ENCODE measurements around the gene LIN7A.

Gene LIN7A

DNA sequence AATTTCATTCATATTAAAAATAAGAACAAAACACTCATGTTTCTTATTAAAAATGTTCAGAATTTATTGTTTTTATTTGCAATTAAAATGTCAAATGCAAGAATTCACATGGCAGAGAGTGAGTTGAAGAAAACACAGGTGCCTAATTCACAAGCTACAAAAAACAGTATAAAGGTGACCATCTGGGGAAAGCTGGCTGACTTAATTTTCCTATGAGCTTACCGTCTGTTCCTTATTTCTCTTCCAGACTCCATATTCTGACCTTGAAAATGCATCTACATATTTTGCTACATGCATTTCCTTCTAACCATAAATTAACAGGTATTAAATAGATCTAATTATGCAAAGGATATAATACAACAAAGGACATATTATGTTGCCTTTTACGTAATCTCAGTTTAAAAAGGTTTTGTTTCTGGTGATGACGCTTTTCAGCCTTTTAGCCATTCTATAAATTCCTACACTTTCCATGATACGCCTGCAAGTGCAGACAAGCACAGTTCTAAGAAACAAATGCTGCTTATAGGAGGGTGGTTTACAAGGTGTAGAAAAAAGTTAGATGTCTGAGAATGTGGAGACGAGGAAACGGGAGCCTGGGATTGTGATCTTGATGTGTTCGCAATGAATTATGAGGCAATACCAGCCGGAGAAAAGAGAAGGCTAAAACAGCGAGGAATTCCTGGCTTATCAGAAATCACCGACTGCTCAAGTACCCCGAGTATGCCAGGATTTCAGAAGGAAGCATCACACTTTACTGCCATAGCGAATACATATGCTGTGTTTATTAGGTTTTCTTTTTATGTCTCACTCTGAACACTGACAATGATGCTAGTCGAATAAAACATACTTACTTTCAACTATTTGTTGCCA is 24.6 kb downstream of the LIN7A start:
- no peak overlapping the region for H3K4me2 ChIP-seq (ENCODE audit: insufficient read depth, low read length)
- ATAC-seq (ENCODE audit: insufficient read depth, low read depth) (no peak), DNase-seq (no peak)
- no peaks in the 10 kb centered on the region for H4K20me1 ChIP-seq (ENCODE audit: insufficient read depth, low read length)
- no peak overlapping the region for H3K27ac ChIP-seq (ENCODE audit: low read length)
- H3K9ac ChIP-seq (ENCODE audit: low read depth, low read length): no peak overlapping the region
- TF ChIP-seq EZH2 (IDR thresholded peaks at IDR 0.05; ENCODE audit: borderline replicate concordance, low read depth, low read length, severe bottlenecking): no peak
- TF ChIP-seq, protein P1, sequence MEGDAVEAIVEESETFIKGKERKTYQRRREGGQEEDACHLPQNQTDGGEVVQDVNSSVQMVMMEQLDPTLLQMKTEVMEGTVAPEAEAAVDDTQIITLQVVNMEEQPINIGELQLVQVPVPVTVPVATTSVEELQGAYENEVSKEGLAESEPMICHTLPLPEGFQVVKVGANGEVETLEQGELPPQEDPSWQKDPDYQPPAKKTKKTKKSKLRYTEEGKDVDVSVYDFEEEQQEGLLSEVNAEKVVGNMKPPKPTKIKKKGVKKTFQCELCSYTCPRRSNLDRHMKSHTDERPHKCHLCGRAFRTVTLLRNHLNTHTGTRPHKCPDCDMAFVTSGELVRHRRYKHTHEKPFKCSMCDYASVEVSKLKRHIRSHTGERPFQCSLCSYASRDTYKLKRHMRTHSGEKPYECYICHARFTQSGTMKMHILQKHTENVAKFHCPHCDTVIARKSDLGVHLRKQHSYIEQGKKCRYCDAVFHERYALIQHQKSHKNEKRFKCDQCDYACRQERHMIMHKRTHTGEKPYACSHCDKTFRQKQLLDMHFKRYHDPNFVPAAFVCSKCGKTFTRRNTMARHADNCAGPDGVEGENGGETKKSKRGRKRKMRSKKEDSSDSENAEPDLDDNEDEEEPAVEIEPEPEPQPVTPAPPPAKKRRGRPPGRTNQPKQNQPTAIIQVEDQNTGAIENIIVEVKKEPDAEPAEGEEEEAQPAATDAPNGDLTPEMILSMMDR (IDR thresholded peaks at IDR 0.05; ENCODE audit: borderline replicate concordance, extremely low read depth, low read length, poor library complexity, severe bottlenecking): no peak
- no peaks in the 10 kb centered on the region for H3K27me3 ChIP-seq (ENCODE audit: insufficient read depth, low read length, poor library complexity)
- H3K9me3 ChIP-seq (ENCODE audit: insufficient read depth, low read length, severe bottlenecking): no peaks in the 10 kb centered on the region
- no peaks in the 10 kb centered on the region for H3K36me3 ChIP-seq (ENCODE audit: insufficient read depth, low read length)
- no peak overlapping the region for H3K4me3 ChIP-seq (ENCODE audit: low read depth in 1 of 2, low read length in 2 of 2)
- no peak overlapping the region for H2AFZ ChIP-seq (ENCODE audit: low read depth, low read length)
- no peaks in the 10 kb centered on the region for H3K79me2 ChIP-seq (ENCODE audit: insufficient read depth, low read length)
- no peaks in the 10 kb centered on the region for H3K4me1 ChIP-seq (ENCODE audit: insufficient read depth, low read length)

DNA sequence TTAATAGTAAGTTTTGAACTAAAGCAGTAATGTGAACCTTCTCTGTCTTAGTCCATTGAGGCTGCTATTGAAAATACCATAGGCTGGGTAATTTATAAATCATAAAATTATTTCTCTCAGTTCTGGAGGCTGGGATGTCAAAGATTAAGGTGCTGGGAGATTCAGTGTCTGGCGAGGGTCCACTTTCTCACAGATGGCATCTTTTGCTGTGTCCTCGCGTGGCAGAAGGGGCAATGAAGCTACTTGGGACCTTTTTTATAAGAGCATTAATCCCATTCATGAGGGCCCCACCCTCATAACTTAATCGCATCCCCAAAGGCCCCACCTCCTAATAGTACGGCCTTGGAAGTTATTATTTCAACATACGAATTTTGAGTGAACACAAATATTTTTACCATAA is 28.4 kb downstream of the LIN7A start:
- Histone ChIP-seq H3K9ac (ENCODE audit: low read depth, low read length) (no peak overlapping the region), H3K27me3 (ENCODE audit: insufficient read depth, low read length, poor library complexity) (no peaks in the 10 kb centered on the region), H3K4me3 (ENCODE audit: low read depth in 1 of 2, low read length in 2 of 2) (no peak overlapping the region), H3K27ac (ENCODE audit: low read length) (no peak overlapping the region), H3K36me3 (ENCODE audit: insufficient read depth, low read length) (no peaks in the 10 kb centered on the region), H2AFZ (ENCODE audit: low read depth, low read length) (no peak overlapping the region), H3K9me3 (ENCODE audit: insufficient read depth, low read length, severe bottlenecking) (no peaks in the 10 kb centered on the region), H4K20me1 (ENCODE audit: insufficient read depth, low read length) (no peaks in the 10 kb centered on the region), H3K79me2 (ENCODE audit: insufficient read depth, low read length) (no peaks in the 10 kb centered on the region), H3K4me2 (ENCODE audit: insufficient read depth, low read length) (no peak overlapping the region), H3K4me1 (ENCODE audit: insufficient read depth, low read length) (no peaks in the 10 kb centered on the region)
- no peak for TF ChIP-seq EZH2 (IDR thresholded peaks at IDR 0.05; ENCODE audit: borderline replicate concordance, low read depth, low read length, severe bottlenecking)
- TF ChIP-seq, protein P1 (IDR thresholded peaks at IDR 0.05; ENCODE audit: borderline replicate concordance, extremely low read depth, low read length, poor library complexity, severe bottlenecking): no peak
- ATAC-seq (ENCODE audit: insufficient read depth, low read depth) (no peak), DNase-seq (no peak)

DNA sequence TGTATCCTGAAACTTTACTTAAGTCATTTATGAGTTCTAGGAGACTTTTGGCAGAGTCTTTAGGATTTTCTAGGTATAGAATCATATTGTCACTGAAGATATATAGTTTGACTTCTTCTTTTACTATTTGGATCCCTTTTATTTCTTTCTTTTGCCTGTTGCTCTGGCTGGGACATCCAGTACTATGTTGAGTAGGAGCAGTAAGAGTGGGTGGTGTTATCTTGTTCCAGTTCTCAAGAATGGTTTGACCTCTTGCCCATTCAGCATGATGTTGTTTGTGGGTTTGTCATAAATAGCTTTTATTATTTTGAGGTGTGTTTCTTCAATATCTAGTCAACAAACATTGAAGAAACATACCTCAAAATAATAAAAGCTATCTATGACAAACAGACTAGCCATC is 35.0 kb downstream of the LIN7A start:
- H3K9me3 ChIP-seq (ENCODE audit: insufficient read depth, low read length, severe bottlenecking): no peaks in the 10 kb centered on the region
- TF ChIP-seq EZH2 (IDR thresholded peaks at IDR 0.05; ENCODE audit: borderline replicate concordance, low read depth, low read length, severe bottlenecking): no peak
- TF ChIP-seq, protein P1 (IDR thresholded peaks at IDR 0.05; ENCODE audit: borderline replicate concordance, extremely low read depth, low read length, poor library complexity, severe bottlenecking): no peak
- no peak for ATAC-seq (ENCODE audit: insufficient read depth, low read depth)

More for the DNA sequence above, 35.0 kb downstream of the LIN7A start:
- Histone ChIP-seq H3K9ac (ENCODE audit: low read depth, low read length) (no peak overlapping the region), H3K4me1 (ENCODE audit: insufficient read depth, low read length) (no peaks in the 10 kb centered on the region), H3K36me3 (ENCODE audit: insufficient read depth, low read length) (no peaks in the 10 kb centered on the region), H4K20me1 (ENCODE audit: insufficient read depth, low read length) (no peaks in the 10 kb centered on the region), H3K4me2 (ENCODE audit: insufficient read depth, low read length) (no peak overlapping the region), H2AFZ (ENCODE audit: low read depth, low read length) (no peak overlapping the region), H3K4me3 (ENCODE audit: low read depth in 1 of 2, low read length in 2 of 2) (no peak overlapping the region), H3K79me2 (ENCODE audit: insufficient read depth, low read length) (no peaks in the 10 kb centered on the region), H3K27me3 (ENCODE audit: insufficient read depth, low read length, poor library complexity) (no peaks in the 10 kb centered on the region), H3K27ac (ENCODE audit: low read length) (no peak overlapping the region)
- DNase-seq: no peak
